Osteocyte (in vitro differentiated cells): ENCODE data around the gene TMEM217. TPM values are rescaled to one million over a fixed set of nuclear protein-coding genes. Genes with fewer than 3 reads are reported as not detected.
A peak's percentile ranks its signal among the peaks of the same experiment; 100 is the strongest.

Source experiments
- DNase-seq: peaks from one replicate; pipeline ENCODE4 v3.0.0; 2021; ENCODE audit warnings: mixed read lengths; ENCODE audit not compliant: unreplicated experiment; ENCODE audit errors: extremely low spot score
- H3K27ac Mint-ChIP-seq: one replicate; pipeline ENCODE4 v1.8.0; 2021; ENCODE audit warnings: mild to moderate bottlenecking, mixed read lengths; ENCODE audit not compliant: unreplicated experiment
- H3K27me3 Mint-ChIP-seq: one replicate; pipeline ENCODE4 v1.8.0; 2021; ENCODE audit warnings: mixed read lengths; ENCODE audit not compliant: unreplicated experiment
- H3K36me3 Mint-ChIP-seq: one replicate; pipeline ENCODE4 v1.8.0; 2021; ENCODE audit warnings: mixed read lengths; ENCODE audit not compliant: unreplicated experiment
- H3K4me1 Mint-ChIP-seq: one replicate; pipeline ENCODE4 v1.8.0; 2021; ENCODE audit warnings: mixed read lengths; ENCODE audit not compliant: unreplicated experiment
- H3K4me3 Mint-ChIP-seq: one replicate; pipeline ENCODE4 v1.8.0; 2021; ENCODE audit warnings: mild to moderate bottlenecking, moderate library complexity, mixed read lengths; ENCODE audit not compliant: unreplicated experiment
- H3K9me3 Mint-ChIP-seq: one replicate; pipeline ENCODE4 v1.8.0; 2021; ENCODE audit warnings: mixed read lengths; ENCODE audit not compliant: unreplicated experiment
- total RNA-seq: library from RNA; stranded (reverse); gene quantifications from 2 replicates; pipeline ENCODE4 v1.2.1, GENCODE V29; 2021
- TF ChIP-seq, protein P1 (sequence below): fragments of 200-600 bp; sonication (generic); IDR thresholded peaks from 2 replicates; pipeline ENCODE4 v1.5.0; 2021; ENCODE audit warnings: antibody characterized with exemption, mild to moderate bottlenecking, moderate library complexity

TMEM217 gene
- total RNA-seq, 1 donor from 2014 or later = 3.5 TPM

DNA sequence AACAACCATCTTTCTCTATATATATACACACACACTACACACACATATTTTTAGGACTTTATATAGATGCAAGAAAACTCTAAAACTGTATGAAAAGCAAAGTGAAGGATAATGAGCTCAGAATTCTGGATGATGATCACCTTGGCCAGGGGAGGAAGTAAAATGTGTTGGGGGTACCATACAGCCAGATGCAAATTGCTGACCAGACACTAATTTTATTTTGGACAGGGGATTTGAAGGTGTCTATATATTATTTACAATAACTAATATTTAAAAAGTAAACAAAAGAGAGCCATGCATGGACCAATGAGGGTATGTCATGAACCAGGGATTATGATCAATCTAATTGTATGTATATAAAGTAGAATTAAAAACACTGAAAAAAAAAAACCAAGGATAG lies 20.2 kb downstream of the TMEM217 start:
- Mint-ChIP-seq H3K27me3 (no peaks in the 10 kb centered on the region), H3K4me1 (peaks cover 43% of the 10 kb centered on the region), H3K36me3 (no peaks in the 10 kb centered on the region), H3K9me3 (peaks cover 3% of the 10 kb centered on the region), H3K27ac (peak overlapping the region; percentile 41), H3K4me3 (no peak overlapping the region)
- TF ChIP-seq, protein P1, sequence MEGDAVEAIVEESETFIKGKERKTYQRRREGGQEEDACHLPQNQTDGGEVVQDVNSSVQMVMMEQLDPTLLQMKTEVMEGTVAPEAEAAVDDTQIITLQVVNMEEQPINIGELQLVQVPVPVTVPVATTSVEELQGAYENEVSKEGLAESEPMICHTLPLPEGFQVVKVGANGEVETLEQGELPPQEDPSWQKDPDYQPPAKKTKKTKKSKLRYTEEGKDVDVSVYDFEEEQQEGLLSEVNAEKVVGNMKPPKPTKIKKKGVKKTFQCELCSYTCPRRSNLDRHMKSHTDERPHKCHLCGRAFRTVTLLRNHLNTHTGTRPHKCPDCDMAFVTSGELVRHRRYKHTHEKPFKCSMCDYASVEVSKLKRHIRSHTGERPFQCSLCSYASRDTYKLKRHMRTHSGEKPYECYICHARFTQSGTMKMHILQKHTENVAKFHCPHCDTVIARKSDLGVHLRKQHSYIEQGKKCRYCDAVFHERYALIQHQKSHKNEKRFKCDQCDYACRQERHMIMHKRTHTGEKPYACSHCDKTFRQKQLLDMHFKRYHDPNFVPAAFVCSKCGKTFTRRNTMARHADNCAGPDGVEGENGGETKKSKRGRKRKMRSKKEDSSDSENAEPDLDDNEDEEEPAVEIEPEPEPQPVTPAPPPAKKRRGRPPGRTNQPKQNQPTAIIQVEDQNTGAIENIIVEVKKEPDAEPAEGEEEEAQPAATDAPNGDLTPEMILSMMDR = no peak
- DNase-seq = no peak

DNA sequence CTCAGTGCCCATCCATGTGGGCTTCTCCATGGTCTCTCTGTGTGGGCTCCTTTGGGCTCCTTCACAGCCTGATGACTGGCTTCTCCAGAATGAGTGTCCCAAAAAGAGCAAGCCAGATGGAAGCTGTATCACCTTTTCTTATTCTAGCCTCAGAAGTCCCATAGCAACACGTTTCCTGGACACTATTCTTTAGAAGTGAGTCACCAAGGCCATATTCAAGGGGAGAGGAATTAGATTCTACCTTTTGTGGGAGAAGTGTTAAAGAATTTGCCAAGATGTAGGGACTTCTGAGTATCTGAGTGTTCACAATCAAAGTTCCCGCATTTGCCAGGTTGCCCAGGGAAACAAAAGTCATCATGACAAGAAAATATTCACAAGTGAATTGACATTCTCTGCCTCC lies 21.0 kb downstream of the TMEM217 start:
- no peak for DNase-seq
- Mint-ChIP-seq H3K9me3 (peaks cover 3% of the 10 kb centered on the region), H3K4me3 (no peak overlapping the region), H3K27ac (peak overlapping the region; percentile 27), H3K4me1 (peaks cover 34% of the 10 kb centered on the region), H3K36me3 (no peaks in the 10 kb centered on the region), H3K27me3 (no peaks in the 10 kb centered on the region)
- TF ChIP-seq, protein P1 = no peak

DNA sequence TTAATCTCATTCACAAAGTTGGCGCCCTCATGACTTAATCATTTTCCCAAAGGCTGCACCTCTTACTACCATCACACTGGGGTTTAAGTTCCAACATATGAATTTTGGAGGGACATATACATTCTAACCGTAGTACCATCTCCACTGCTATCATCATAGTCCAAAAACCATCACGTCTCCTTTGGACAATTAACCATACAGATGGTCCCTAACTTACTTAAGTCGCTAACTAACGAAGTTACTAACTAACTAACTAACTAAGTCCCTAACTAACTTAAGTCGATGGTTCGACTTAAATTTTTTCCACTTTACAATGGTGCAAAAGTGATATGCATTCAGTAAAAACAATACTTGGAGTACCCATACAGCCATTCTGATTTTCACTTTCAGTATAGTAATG lies 24.4 kb downstream of the TMEM217 start:
- Mint-ChIP-seq H3K27ac (no peak overlapping the region), H3K4me1 (peaks cover 11% of the 10 kb centered on the region), H3K4me3 (no peak overlapping the region), H3K27me3 (no peaks in the 10 kb centered on the region), H3K9me3 (no peaks in the 10 kb centered on the region), H3K36me3 (no peaks in the 10 kb centered on the region)
- no peak for DNase-seq
- TF ChIP-seq, protein P1 = no peak

DNA sequence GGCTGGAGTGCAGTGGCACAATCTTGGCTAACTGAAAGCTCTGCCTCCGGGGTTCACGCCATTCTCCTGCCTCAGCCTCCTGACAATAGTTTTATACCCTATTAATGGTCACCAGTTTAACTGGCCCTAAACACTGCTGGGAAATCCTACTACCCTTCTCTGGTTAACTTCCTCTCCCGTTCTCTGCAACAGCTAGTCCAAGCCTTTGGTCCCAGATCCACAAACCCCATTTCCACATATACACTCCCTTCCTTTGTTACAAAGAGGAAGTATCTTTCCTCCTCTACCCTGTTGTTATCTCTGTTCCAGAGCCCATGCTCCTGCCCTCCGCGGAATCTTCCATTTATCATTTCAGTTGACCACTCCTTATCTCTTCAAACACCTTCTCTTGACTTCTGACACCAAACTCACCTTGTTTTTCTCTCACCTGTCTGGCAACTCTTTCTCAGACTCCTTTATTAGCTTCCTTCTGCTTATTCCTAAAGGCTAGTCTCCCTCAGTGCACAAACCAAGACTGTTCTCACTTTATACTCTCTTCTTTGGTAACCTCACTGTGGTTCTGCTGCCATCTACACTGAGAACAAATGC lies 25.4 kb downstream of the TMEM217 start:
- Mint-ChIP-seq H3K4me3 (no peak overlapping the region), H3K9me3 (no peaks in the 10 kb centered on the region), H3K27me3 (no peaks in the 10 kb centered on the region), H3K4me1 (peaks cover 6% of the 10 kb centered on the region), H3K27ac (no peak overlapping the region), H3K36me3 (no peaks in the 10 kb centered on the region)
- no peak for DNase-seq
- TF ChIP-seq, protein P1 = no peak

DNA sequence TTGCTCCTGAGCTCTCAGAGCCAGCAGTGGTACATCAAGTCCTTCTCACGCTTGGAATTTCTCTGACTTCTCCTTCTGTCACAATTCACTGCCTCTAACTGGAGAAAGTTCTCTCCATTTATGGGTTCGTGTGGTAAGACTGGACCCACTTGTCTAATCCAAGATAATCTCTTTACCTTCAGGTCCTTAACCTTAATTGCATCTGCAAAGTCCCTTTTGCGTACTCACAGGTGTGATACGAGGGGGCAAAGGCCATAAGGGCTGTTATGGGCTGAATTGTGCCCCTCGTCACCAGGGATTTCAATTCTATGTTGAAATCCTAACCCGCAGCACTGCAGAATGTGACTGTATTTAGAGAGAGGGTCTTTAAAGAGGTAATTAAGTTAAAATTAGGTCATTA lies 27.8 kb downstream of the TMEM217 start:
- H3K4me3 Mint-ChIP-seq = no peak overlapping the region
- no peaks in the 10 kb centered on the region for H3K9me3 Mint-ChIP-seq
- TF ChIP-seq, protein P1 = no peak
- no peaks in the 10 kb centered on the region for H3K27me3 Mint-ChIP-seq
- DNase-seq = no peak
- no peak overlapping the region for H3K27ac Mint-ChIP-seq
- no peaks in the 10 kb centered on the region for H3K36me3 Mint-ChIP-seq
- no peaks in the 10 kb centered on the region for H3K4me1 Mint-ChIP-seq
